ENCODE data around the gene HJURP. TPM values are rescaled to one million over a fixed set of nuclear protein-coding genes. Genes with fewer than 3 reads are reported as not detected.

Gene HJURP
- polyA plus RNA-seq, 1 of the 3 experiments (the other 2 are of a cell fraction), result 13.2 TPM

DNA sequence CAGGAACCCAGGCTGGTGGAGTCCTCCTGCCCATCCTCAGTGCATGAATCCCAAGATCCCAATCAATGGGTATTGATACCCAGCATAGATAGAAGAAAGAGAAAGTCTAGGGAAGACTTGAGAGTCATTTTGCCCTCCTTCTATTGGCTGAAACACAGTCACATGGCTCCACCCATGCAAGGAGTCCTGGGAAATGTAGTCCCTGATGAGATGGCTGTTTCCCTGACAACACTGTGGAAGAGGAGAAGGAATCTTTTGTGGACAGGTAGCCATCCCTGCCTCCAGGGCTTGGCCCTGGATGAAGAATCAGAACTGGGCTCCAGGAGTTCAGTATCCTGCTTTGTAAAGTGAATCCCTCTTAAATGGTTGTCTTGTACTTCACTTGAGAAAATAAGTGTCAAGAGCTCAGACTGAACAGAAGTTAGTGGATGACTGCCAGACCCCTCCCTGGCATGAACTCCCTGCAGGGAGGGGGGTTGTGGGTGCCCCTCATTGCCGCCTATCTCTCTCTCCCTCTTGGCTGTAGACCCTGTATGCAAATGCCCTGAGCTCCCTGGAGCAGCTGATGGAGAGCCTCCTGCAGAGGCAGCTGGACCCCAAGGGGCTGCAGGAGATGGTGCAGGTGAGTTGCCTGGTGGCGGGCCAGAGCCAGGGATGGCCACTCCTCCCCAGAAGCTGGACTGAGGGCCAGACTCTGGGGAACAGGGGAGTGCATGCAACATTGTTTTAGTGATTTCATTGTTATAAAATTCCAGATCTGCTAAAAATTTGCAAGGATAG, 40.1 kb downstream of the HJURP start:
- Histone ChIP-seq H3F3A (replicated peaks; ENCODE audit: insufficient read depth) (no peaks in the 10 kb centered on the region), H3K36me3 (replicated peaks in 1 of 2; ENCODE audit: control insufficient read depth in 1 of 2, insufficient read depth in 2 of 2, low read length in 1 of 2) (no peaks in the 10 kb centered on the region), H4K20me1 (ENCODE audit: insufficient read depth) (no peaks in the 10 kb centered on the region), H3K27me3 (ENCODE audit: insufficient read depth) (no peaks in the 10 kb centered on the region; the same call in 1 of the 2 replicates), H3K9ac (no peak overlapping the region), H3K9me3 (no peaks in the 10 kb centered on the region), H2AFZ (ENCODE audit: low read depth) (no peak overlapping the region), H3K79me2 (ENCODE audit: insufficient read depth) (no peaks in the 10 kb centered on the region), H3K4me2 (no peak overlapping the region), H3K27ac (ENCODE audit: low read depth in 2 of 2, low read length in 1 of 2) (no peak overlapping the region), H3K9me2 (no peaks in the 10 kb centered on the region), H3K4me1 (ENCODE audit: control insufficient read depth in 1 of 2, insufficient read depth in 2 of 2, low read depth in 1 of 2, low read length in 1 of 2) (peaks cover 0 to 3% of the 10 kb centered on the region in 2 experiments; a peak in 1 of 4 replicates), H3K4me3 (ENCODE audit: low read depth in 2 of 2, low read length in 1 of 2) (no peak overlapping the region)
- POLR2A ChIA-PET, result no interaction called here
- WGBS (ENCODE audit: low lambda C conversion rate), result no CpG with 5 or more reads among the region's 2 CpGs
- CTCF ChIA-PET, result interaction anchor here (1.3 kb wide), 1 partner anchor 104 kb away, joined by 3 read pairs; no protein-coding TSS in a partner anchor
- TF ChIP-seq, protein P1, sequence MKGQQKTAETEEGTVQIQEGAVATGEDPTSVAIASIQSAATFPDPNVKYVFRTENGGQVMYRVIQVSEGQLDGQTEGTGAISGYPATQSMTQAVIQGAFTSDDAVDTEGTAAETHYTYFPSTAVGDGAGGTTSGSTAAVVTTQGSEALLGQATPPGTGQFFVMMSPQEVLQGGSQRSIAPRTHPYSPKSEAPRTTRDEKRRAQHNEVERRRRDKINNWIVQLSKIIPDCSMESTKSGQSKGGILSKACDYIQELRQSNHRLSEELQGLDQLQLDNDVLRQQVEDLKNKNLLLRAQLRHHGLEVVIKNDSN (IDR thresholded peaks at IDR 0.05; ENCODE audit: borderline replicate concordance, low read depth), result peak; percentile 83
- TF ChIP-seq ELF1 (IDR thresholded peaks at IDR 0.05), result no peak
- DNase-seq, result no peak

DNA sequence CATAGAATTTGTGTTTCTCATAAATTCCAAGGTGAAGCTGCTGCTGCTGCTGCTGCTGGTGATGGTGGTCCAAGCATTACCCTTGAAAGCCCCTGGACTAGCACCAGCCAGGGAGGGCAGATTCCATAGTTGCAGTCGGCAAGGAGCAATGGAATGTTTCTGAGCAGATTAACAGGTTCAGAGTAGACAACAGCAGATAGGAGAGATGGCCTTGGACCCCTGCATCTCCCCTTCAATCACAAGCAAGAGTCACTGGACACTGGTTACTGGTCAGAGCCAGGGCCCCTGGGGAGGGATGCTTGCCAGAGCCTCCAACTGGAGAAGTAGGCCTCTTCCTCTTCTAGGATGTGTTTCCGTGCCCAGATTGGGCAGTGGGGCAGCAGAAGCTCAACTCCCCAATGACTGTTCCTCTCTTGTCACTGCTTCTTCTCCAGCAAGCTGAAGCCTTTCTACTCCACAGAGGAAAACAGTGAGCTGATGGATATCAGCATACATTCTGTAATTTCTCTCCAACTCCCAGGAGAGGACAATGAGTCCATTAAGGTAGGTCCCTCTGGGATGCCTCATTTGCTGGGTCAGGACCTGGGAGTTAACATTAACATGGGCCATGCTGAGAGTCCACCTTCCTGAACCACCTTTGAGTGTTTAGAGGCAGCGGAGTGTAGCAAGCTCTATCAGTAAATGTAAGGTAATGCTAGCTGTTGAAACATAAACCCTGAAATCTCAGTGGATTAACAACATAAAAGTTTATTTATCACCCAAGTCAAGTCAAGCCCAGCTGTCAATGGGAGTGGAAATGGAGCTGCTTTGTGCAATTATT, 40.9 kb downstream of the HJURP start:
- no peaks in the 10 kb centered on the region; the same call in 1 of the 2 replicates for H3K27me3 ChIP-seq (ENCODE audit: insufficient read depth)
- no peaks in the 10 kb centered on the region for H3K79me2 ChIP-seq (ENCODE audit: insufficient read depth)
- TF ChIP-seq CHD2 (IDR thresholded peaks at IDR 0.05; ENCODE audit: low read length, partially characterized antibody) (no peak), FOXM1 (IDR thresholded peaks at IDR 0.05; ENCODE audit: low read depth) (no peak), RXRA (IDR thresholded peaks at IDR 0.05; ENCODE audit: borderline replicate concordance, low read depth) (no peak), GATA2 (CRISPR knock-in tag; IDR thresholded peaks at IDR 0.05) (no peak), TEAD4 (IDR thresholded peaks at IDR 0.05; ENCODE audit: borderline replicate concordance, insufficient read depth) (no peak)
- TF ChIP-seq, protein P2, sequence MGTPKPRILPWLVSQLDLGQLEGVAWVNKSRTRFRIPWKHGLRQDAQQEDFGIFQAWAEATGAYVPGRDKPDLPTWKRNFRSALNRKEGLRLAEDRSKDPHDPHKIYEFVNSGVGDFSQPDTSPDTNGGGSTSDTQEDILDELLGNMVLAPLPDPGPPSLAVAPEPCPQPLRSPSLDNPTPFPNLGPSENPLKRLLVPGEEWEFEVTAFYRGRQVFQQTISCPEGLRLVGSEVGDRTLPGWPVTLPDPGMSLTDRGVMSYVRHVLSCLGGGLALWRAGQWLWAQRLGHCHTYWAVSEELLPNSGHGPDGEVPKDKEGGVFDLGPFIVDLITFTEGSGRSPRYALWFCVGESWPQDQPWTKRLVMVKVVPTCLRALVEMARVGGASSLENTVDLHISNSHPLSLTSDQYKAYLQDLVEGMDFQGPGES (IDR thresholded peaks at IDR 0.05; ENCODE audit: low read depth, low read length), result no peak
- TF ChIP-seq, protein P3, sequence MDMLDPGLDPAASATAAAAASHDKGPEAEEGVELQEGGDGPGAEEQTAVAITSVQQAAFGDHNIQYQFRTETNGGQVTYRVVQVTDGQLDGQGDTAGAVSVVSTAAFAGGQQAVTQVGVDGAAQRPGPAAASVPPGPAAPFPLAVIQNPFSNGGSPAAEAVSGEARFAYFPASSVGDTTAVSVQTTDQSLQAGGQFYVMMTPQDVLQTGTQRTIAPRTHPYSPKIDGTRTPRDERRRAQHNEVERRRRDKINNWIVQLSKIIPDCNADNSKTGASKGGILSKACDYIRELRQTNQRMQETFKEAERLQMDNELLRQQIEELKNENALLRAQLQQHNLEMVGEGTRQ (IDR thresholded peaks at IDR 0.05; ENCODE audit: borderline replicate concordance, low read depth, low read length), result no peak
- TF ChIP-seq, protein P4, sequence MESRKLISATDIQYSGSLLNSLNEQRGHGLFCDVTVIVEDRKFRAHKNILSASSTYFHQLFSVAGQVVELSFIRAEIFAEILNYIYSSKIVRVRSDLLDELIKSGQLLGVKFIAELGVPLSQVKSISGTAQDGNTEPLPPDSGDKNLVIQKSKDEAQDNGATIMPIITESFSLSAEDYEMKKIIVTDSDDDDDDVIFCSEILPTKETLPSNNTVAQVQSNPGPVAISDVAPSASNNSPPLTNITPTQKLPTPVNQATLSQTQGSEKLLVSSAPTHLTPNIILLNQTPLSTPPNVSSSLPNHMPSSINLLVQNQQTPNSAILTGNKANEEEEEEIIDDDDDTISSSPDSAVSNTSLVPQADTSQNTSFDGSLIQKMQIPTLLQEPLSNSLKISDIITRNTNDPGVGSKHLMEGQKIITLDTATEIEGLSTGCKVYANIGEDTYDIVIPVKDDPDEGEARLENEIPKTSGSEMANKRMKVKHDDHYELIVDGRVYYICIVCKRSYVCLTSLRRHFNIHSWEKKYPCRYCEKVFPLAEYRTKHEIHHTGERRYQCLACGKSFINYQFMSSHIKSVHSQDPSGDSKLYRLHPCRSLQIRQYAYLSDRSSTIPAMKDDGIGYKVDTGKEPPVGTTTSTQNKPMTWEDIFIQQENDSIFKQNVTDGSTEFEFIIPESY (IDR thresholded peaks at IDR 0.05; ENCODE audit: borderline replicate concordance, low read depth), result no peak
- 51% methylated on average over 3 of the region's 3 CpGs for WGBS (ENCODE audit: low lambda C conversion rate)
- H3K4me1 ChIP-seq (ENCODE audit: control insufficient read depth in 1 of 2, insufficient read depth in 2 of 2, low read depth in 1 of 2, low read length in 1 of 2), result peaks cover 0 to 3% of the 10 kb centered on the region in 2 experiments; a peak in 1 of 4 replicates
- no peaks in the 10 kb centered on the region for H3F3A ChIP-seq (replicated peaks; ENCODE audit: insufficient read depth)
- H4K20me1 ChIP-seq (ENCODE audit: insufficient read depth), result no peaks in the 10 kb centered on the region
- DNase-seq, result no peak
- H3K36me3 ChIP-seq (replicated peaks in 1 of 2; ENCODE audit: control insufficient read depth in 1 of 2, insufficient read depth in 2 of 2, low read length in 1 of 2), result no peaks in the 10 kb centered on the region
- no peaks in the 10 kb centered on the region for H3K9me3 ChIP-seq
- H3K4me3 ChIP-seq (ENCODE audit: low read depth in 2 of 2, low read length in 1 of 2), result no peak overlapping the region
- H2AFZ ChIP-seq (ENCODE audit: low read depth), result no peak overlapping the region
- no peak overlapping the region for H3K9ac ChIP-seq
- ChIA-PET CTCF (interaction anchor here (1.3 kb wide), 1 partner anchor 105 kb away, joined by 3 read pairs; no protein-coding TSS in a partner anchor), POLR2A (no interaction called here)
- no peak overlapping the region for H3K27ac ChIP-seq (ENCODE audit: low read depth in 2 of 2, low read length in 1 of 2)
- no peak overlapping the region for H3K4me2 ChIP-seq
- no peaks in the 10 kb centered on the region for H3K9me2 ChIP-seq

All from SK-N-SH (cell line).